Right renal pelvis (tissue), 4 donors: ENCODE results near the gene MRPS7. TPM values are rescaled to one million over a fixed set of nuclear protein-coding genes. Genes with fewer than 3 reads are reported as not detected.
"Not testable (repeated sequence)": the region's sequence is repeated elsewhere in the genome, so short reads cannot be mapped to it uniquely, and the experiment has no call there.

Source experiments
- DNase-seq, 4 donors: peaks; one replicate each; pipeline ENCODE4 v3.0.0-alpha.2; 2013; ENCODE audit warnings: low read depth in 4 of 4, low spot score in 3 of 4, missing footprints in 1 of 4
- polyA plus RNA-seq, 4 donors: library from polyadenylated mRNA; unstranded; fragments of 120-200 nt; gene quantifications; one replicate each; pipeline ENCODE4 v1.2.1, GENCODE V29; 2013; ENCODE audit not compliant: insufficient read length in 4 of 4

The MRPS7 gene
- polyA plus RNA-seq, 4 donors, result 72.5 to 80.2 (median 76.1) TPM

- no peak for DNase-seq
These were observed 19.1 kb upstream of the MRPS7 start for GRCh38 chr17:75242461-75243042.

DNA sequence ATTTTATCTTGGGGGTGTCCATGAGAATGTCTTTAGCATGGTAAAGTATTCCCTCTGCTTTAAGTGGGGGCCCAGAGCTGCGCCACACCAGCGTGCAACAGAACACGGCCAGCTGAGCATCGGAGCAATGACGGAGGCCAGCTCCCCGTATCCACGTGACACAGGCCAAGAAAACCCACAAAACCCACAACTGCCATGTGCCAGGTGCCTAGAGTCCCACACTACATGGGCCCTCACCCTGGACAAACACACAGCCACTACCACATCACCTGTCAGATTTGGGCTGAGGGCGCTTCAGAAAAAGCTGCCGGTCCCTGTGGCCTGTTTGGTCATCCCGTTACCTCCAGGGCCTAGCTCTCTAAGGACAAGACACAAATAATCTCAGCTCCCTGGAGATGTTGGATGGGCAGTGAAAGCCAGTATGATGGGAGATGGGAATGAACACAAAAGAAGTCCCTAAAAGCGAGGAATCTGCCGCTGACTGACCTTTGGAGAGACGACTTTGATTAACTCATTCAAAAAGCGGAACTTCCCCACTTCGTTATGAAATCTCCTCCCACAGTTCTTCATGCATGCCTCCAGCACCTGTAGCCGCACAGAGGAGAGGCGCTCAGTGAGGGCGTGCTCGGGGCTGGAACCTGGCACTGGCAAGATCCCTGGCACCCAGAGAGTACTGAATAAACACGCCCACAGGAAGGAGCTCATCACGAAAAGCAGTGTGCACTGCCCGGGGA lies 17.4 kb upstream of the MRPS7 start:
- DNase-seq, result no peak

- no peak for DNase-seq
These were observed 16.7 kb upstream of the MRPS7 start for GRCh38 chr17:75245011-75245410.

- DNase-seq, result no peak
These were observed 15.3 kb upstream of the MRPS7 start for GRCh38 chr17:75246404-75246803.

DNA sequence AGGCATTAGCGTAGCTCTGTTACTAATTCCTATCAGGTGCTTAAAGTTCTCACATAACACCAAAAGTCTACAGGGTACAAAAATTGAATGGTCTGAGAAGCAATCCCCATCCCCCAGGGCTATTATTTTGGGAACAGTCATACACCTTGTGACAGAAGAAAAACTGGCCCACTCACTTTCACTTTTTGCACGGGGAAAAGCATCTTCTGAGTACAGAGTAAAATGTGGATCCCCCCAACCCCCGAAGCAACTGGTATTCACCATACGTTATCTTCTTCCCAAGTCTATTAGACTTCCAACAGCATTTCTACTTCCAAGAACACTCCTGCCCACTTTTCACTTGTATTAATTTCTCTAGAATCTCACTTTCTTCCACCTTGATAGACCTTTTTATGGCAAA lies 12.1 kb upstream of the MRPS7 start:
- no peak for DNase-seq

DNA sequence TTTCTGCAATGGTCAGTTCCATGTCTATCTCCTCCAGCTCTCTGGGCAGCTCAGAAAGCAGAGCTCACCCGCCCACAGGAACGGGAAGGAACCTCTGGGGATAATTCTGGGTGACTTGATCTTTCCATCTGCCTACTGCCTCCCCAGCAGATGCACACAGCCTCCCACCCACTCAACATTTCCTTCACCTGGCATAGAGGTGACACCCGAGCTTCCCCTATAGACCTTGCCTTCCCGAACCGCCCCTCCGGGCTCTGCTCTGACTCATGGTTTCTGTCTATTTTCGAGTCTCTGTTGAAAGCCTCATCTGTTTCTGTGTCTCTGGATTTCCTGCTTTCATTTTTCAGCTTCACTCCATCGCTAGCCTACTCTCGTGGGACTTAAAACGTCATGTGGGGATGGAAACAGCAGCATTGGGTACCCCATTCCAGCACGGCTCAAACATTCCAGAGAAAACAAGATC lies 11.6 kb upstream of the MRPS7 start:
- no peak for DNase-seq

DNA sequence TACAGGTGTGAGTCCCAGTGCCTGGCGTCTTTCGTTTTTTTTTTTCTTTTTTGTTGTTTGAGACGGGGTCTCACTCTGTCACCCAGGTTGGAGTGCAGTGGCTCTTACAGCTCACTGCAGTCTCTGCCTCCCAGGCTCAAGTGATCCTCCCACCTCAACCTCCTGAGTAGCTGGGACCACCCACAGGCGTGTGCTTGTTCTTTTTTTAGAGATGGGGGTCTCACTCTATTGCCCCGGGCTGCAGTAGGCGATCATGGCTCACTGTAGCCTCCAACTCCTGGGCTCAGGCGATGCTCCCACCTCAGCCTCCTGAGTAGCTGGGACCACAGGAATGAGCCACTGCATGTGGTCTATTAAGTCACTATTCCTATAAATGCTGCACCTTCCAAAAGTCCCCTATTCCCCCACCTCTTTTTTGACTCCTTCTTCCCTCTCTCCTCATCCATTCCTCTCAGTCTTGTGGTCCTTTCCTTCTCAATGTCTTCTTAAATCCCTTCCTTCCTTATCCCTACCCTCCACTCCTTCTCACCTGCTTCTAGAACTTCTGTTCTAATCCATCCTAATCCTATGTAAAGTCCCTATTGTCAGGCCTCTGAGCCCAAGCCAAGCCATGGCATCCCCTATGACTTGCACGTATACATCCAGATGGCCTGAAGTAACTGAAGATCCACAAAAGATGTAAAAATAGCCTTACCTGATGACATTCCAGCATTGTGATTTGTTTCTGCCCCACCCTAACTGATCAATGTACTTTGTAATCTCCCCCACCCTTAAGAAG lies 9.5 kb upstream of the MRPS7 start:
- no peak for DNase-seq

- DNase-seq, result not testable (repeated sequence)
These were observed 5.6 kb upstream of the MRPS7 start for GRCh38 chr17:75255954-75256698.

DNA sequence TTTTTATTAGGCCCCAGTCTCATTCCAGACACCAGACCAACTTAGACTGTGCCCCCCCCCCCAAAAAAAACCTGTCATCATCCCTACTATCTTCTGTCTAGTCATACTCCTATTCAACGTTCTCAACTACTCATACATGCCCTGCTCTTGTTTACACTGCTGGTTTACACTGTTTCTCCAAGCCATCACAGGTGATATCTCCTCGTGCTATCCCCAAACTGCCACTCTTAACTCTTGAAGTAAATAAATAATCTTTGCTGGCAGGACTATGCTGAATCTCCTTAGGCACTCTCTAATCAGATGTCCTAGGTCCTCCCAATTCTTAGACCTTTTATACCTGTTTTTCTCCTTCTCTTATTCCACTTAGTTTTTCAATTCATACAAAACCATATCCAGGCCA lies 4.5 kb upstream of the MRPS7 start:
- not testable (repeated sequence) for DNase-seq

GRCh38 chr17:75260641-75261335 lies 891 bp upstream of the MRPS7 start:
- no peak for DNase-seq

DNA sequence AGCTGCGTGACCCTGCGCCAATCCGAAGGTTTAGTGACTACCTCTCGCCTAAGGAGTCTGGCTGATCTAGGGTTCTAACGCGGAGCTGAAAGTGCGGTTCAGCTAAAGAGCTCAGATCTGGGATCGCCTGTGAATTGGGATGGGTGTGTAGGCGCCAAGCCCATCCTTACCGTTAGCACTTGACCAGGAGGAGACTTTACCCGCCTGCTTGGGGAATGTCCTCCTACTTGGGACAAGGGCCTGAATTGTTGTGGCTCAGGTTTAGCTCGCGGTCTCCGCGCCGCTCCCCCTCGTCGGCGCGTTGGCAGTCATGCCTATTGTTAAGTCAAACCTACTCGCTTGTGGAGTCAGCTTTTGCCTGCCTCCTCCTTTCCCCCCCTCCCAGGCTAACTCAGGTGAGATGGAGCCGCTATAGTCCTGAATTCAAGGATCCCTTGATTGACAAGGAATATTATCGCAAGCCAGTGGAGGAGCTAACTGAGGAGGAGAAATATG lies 480 bp downstream of the MRPS7 start:
- DNase-seq, result no peak

- no peak for DNase-seq
These were observed 1.4 kb downstream of the MRPS7 start for GRCh38 chr17:75263055-75263454.

- no peak for DNase-seq
These were observed 4.1 kb downstream of the MRPS7 start for GRCh38 chr17:75265614-75266315.

DNA sequence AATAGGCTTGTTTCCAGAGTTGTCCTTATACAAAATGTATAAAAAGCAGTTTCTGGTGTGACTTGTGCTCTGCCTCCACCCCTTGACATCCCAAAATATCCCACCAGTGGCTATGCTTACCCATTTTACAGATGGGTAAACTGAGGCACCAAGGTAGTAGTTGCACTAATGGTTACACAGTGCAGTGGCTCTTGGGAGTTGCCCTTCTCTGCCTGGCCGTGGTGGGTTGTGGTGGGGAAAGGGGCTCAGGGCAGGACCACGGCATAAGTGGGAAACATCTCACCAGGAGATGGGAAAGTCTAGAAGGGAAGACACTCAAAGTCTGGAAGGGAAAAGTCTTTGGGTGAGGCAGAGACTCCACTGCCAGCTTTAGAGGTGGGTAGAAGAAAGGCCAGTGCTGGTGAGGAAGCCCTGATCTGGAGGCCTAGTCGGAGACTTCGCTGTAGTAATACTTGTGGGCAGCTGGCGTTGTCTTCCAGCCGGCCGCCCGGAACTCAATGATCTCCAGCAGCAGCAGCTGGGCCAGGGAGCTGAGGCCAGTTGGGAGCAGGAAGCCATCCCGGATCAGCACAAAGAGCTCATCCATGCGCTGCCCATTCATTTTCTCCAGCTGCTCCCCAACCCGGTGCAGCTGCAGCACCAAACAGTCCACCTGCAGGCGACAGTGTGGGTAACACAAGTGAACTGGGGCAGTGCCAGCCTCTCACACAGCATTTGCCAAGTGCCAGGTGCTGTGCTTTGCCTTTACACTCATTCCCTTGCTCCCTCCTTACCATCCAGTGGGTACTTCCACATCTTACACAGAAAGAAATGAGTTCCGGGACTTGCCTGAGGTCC lies 4.9 kb downstream of the MRPS7 start:
- DNase-seq, result no peak

GRCh38 chr17:75267153-75267410 lies 5.4 kb downstream of the MRPS7 start:
- no peak for DNase-seq

GRCh38 chr17:75267411-75268232 lies 5.9 kb downstream of the MRPS7 start:
- no peak for DNase-seq

DNA sequence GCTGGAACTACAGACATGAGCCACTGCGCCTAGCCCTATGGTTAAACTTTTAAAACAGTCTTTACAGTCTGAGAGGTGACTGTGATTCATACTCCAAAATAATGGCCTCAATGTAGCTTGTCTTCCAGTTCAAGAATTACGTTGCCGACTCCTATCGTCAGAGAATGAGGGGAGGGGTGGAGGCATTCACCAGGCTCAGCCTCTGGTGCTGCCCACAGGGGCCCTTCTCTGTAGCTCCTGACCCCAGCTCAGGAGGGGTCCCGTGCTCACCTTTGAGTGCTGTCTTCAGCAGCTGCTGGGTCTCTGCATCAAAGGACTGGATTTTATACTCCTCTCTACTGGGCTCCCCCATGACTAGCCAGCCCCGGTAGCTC lies 8.2 kb downstream of the MRPS7 start:
- no peak for DNase-seq
